Measurements from ENCODE around the gene RETSAT. TPM values are rescaled to one million over a fixed set of nuclear protein-coding genes. Genes with fewer than 3 reads are reported as not detected.

Gene RETSAT
- total RNA-seq, 1 donor from 2014 or later = 58.1 TPM

GRCh38 chr2:85399183-85399455, 44.8 kb upstream of the RETSAT start:
- H3K4me3 ChIP-seq = no peak overlapping the region
- no peak overlapping the region for H3K27ac ChIP-seq
- ATAC-seq (no peak), DNase-seq (peak; percentile 54)
- intact Hi-C loops (cut with DNase I) = no loop called here
- peaks cover 6% of the 10 kb centered on the region for H3K9me3 ChIP-seq
- no peaks in the 10 kb centered on the region for H3K27me3 ChIP-seq
- peaks cover 11% of the 10 kb centered on the region for H3K4me1 ChIP-seq
- no peak for TF ChIP-seq CTCF (IDR thresholded peaks at IDR 0.05)
- peaks cover 27% of the 10 kb centered on the region for H3K36me3 ChIP-seq

GRCh38 chr2:85398426-85399182, 44.3 kb upstream of the RETSAT start:
- Histone ChIP-seq H3K9me3 (peaks cover 3% of the 10 kb centered on the region), H3K27ac (no peak overlapping the region), H3K4me3 (no peak overlapping the region), H3K4me1 (peaks cover 11% of the 10 kb centered on the region), H3K27me3 (no peaks in the 10 kb centered on the region), H3K36me3 (peaks cover 28% of the 10 kb centered on the region)
- TF ChIP-seq CTCF (IDR thresholded peaks at IDR 0.05) = no peak
- intact Hi-C loops (cut with DNase I) = no loop called here
- DNase-seq = peak; percentile 58
- ATAC-seq = no peak

- no peak overlapping the region for H3K27ac ChIP-seq
- peak; percentile 6 for ATAC-seq
- peaks cover 11% of the 10 kb centered on the region for H3K4me1 ChIP-seq
Measured at GRCh38 chr2:85397925-85398331, 43.6 kb upstream of the RETSAT start.

GRCh38 chr2:85396531-85397470, 42.5 kb upstream of the RETSAT start:
- ATAC-seq (no peak), DNase-seq (peak; percentile 40)
- Histone ChIP-seq H3K27me3 (no peaks in the 10 kb centered on the region), H3K36me3 (peaks cover 31% of the 10 kb centered on the region), H3K4me1 (peaks cover 11% of the 10 kb centered on the region), H3K27ac (peak overlapping the region; percentile 65), H3K4me3 (no peak overlapping the region), H3K9me3 (no peaks in the 10 kb centered on the region)
- intact Hi-C loops (cut with DNase I) = no loop called here
- no peak for TF ChIP-seq CTCF (IDR thresholded peaks at IDR 0.05)

More at GRCh38 chr2:85397925-85398331, 43.6 kb upstream of the RETSAT start:
- Histone ChIP-seq H3K9me3 (no peaks in the 10 kb centered on the region), H3K36me3 (peaks cover 28% of the 10 kb centered on the region), H3K27me3 (no peaks in the 10 kb centered on the region), H3K4me3 (no peak overlapping the region)
- no peak for TF ChIP-seq CTCF (IDR thresholded peaks at IDR 0.05)
- peak; percentile 29 for DNase-seq
- intact Hi-C loops (cut with DNase I) = no loop called here

- TF ChIP-seq CTCF (IDR thresholded peaks at IDR 0.05) = no peak
- H3K27ac ChIP-seq = peak overlapping the region; percentile 65
- H3K36me3 ChIP-seq = peaks cover 38% of the 10 kb centered on the region
- intact Hi-C loops (cut with DNase I) = no loop called here
- ATAC-seq (no peak), DNase-seq (no peak)
- peaks cover 11% of the 10 kb centered on the region for H3K4me1 ChIP-seq
- no peaks in the 10 kb centered on the region for H3K27me3 ChIP-seq
- no peaks in the 10 kb centered on the region for H3K9me3 ChIP-seq
- no peak overlapping the region for H3K4me3 ChIP-seq
Measured at GRCh38 chr2:85395912-85396475, 41.7 kb upstream of the RETSAT start.

Data from upper lobe of right lung (tissue), 1 donor.